Neuronal stem cell (in vitro differentiated cells): ENCODE results near the gene KY.

Source experiments
- DNase-seq: peaks from one replicate; pipeline ENCODE4 v3.0.0-alpha.2; 2013; ENCODE audit warnings: low spot score
- H2AFZ ChIP-seq: one replicate; pipeline ENCODE4 v1.6.1; 2013; ENCODE audit warnings: mild to moderate bottlenecking, low read length, inconsistent platforms
- H2AK5ac ChIP-seq: 2 replicates; pipeline ENCODE4 v1.6.1; 2013; ENCODE audit warnings: low read depth, mild to moderate bottlenecking, inconsistent platforms, low read length, moderate library complexity, mixed read lengths
- H2BK120ac ChIP-seq: 2 replicates; pipeline ENCODE4 v1.6.1; 2013; ENCODE audit warnings: low read depth, mild to moderate bottlenecking, inconsistent platforms, low read length, moderate library complexity, mixed read lengths
- H2BK12ac ChIP-seq: one replicate; pipeline ENCODE4 v1.6.1; 2013; ENCODE audit warnings: low read length, inconsistent platforms
- H2BK15ac ChIP-seq: 2 replicates; pipeline ENCODE4 v1.6.1; 2013; ENCODE audit warnings: mild to moderate bottlenecking, low read length, inconsistent platforms, mixed read lengths
- H2BK5ac ChIP-seq: one replicate; pipeline ENCODE4 v1.6.1; 2013; ENCODE audit warnings: inconsistent platforms, mild to moderate bottlenecking, low read length, moderate library complexity
- H3K14ac ChIP-seq: one replicate; pipeline ENCODE4 v1.6.1; 2013; ENCODE audit warnings: low read length, inconsistent platforms
- H3K18ac ChIP-seq: 2 replicates; pipeline ENCODE4 v1.6.1; 2013; ENCODE audit warnings: low read length, inconsistent platforms
- H3K23ac ChIP-seq: 2 replicates; pipeline ENCODE4 v1.6.1; 2013; ENCODE audit warnings: low read depth, mild to moderate bottlenecking, mixed read lengths, low read length, inconsistent platforms; ENCODE audit not compliant: poor library complexity
- H3K27ac ChIP-seq: replicated peaks from 3 replicates; pipeline ENCODE4 v1.5.1; 2013; ENCODE audit warnings: low read length, inconsistent platforms
- H3K27me3 ChIP-seq, 3 experiments: 2 replicates each; pipeline ENCODE4 v1.6.1; 2013; ENCODE audit warnings: low read length in 3 of 3, mild to moderate bottlenecking in 2 of 3, inconsistent platforms in 1 of 3, low read depth in 1 of 3, mixed read lengths in 1 of 3, moderate library complexity in 1 of 3; ENCODE audit not compliant: control insufficient read depth in 3 of 3, insufficient read depth in 3 of 3
- H3K36me3 ChIP-seq, 2 donors: replicated peaks in 1 of 2; 2 replicates each; pipeline ENCODE4 v1.6.1; 2013; ENCODE audit warnings: low read length in 2 of 2; ENCODE audit not compliant: control insufficient read depth in 2 of 2, insufficient read depth in 2 of 2
- H3K4ac ChIP-seq: 2 replicates; pipeline ENCODE4 v1.6.1; 2013; ENCODE audit warnings: inconsistent platforms, mild to moderate bottlenecking, low read length, moderate library complexity
- H3K4me1 ChIP-seq, 2 donors: 1 replicate in 1 of 2; 2 replicates in 1 of 2; pipeline ENCODE4 v1.6.1; 2013; ENCODE audit warnings: low read length in 2 of 2, low read depth in 1 of 2; ENCODE audit not compliant: control insufficient read depth in 2 of 2, insufficient read depth in 1 of 2
- H3K4me2 ChIP-seq: one replicate; pipeline ENCODE4 v1.6.1; 2013; ENCODE audit warnings: mild to moderate bottlenecking, low read length, inconsistent platforms; ENCODE audit not compliant: insufficient read depth, poor library complexity, severe bottlenecking
- H3K4me3 ChIP-seq, 2 donors: 2 replicates each; pipeline ENCODE4 v1.5.1; 2013; ENCODE audit warnings: low read length in 2 of 2, mild to moderate bottlenecking in 2 of 2, inconsistent platforms in 1 of 2, moderate library complexity in 1 of 2
- H3K79me1 ChIP-seq: one replicate; pipeline ENCODE4 v1.6.1; 2013; ENCODE audit warnings: low read depth, mild to moderate bottlenecking, inconsistent platforms, low read length, moderate library complexity
- H3K9ac ChIP-seq: one replicate; pipeline ENCODE4 v1.6.1; 2013; ENCODE audit warnings: mild to moderate bottlenecking, low read depth, low read length, inconsistent platforms; ENCODE audit not compliant: poor library complexity
- H3K9me3 ChIP-seq, 2 donors: replicated peaks in 1 of 2; 2 replicates each; pipeline versions ENCODE3 to v1.6.1; 2013; ENCODE audit warnings: low read length in 2 of 2, mild to moderate bottlenecking in 2 of 2, inconsistent platforms in 1 of 2, low read depth in 1 of 2, mixed read lengths in 1 of 2, moderate library complexity in 1 of 2; ENCODE audit not compliant: control insufficient read depth in 2 of 2, insufficient read depth in 1 of 2
- H4K8ac ChIP-seq: one replicate; pipeline ENCODE4 v1.6.1; 2013; ENCODE audit warnings: low read depth, mild to moderate bottlenecking, inconsistent platforms, low read length, moderate library complexity
- H4K91ac ChIP-seq: one replicate; pipeline ENCODE4 v1.6.1; 2013; ENCODE audit warnings: low read length, low read depth, mild to moderate bottlenecking, inconsistent platforms; ENCODE audit not compliant: poor library complexity
- WGBS, 2 donors: extraction: QIAGEN DNeasy Blood & Tissue Kit; methylation state at CpG; one replicate each; pipeline ENCODE4 v1.1.7; 2013; ENCODE audit warnings: missing lambda C conversion rate in 2 of 2, mixed read lengths in 1 of 2; ENCODE audit not compliant: insufficient read length in 2 of 2, insufficient replicate concordance in 1 of 2; ENCODE audit errors: extremely low coverage in 2 of 2; 5-methylcytosine and 5-hydroxymethylcytosine counted together

Gene KY

GRCh38 chr3:134693804-134694203 lies 43.0 kb upstream of the KY start:
- Histone ChIP-seq H3K9me3 (no peaks in the 10 kb centered on the region), H3K79me1 (no peaks in the 10 kb centered on the region), H3K14ac (no peak overlapping the region), H3K36me3 (no peaks in the 10 kb centered on the region), H2BK5ac (no peak overlapping the region), H3K9ac (no peak overlapping the region), H2BK120ac (no peak overlapping the region), H3K4ac (no peak overlapping the region), H4K91ac (no peak overlapping the region), H2AFZ (no peak overlapping the region), H2BK15ac (peak overlapping the region; percentile 59), H3K18ac (peak overlapping the region; percentile 84), H2BK12ac (peak overlapping the region; percentile 79), H2AK5ac (peak overlapping the region; percentile 44), H3K4me3 (no peak overlapping the region), H3K4me2 (no peak overlapping the region), H3K27ac (peak overlapping the region; percentile 49), H3K23ac (no peak overlapping the region), H3K4me1 (peaks cover 8 to 18% of the 10 kb centered on the region in 2 donors), H4K8ac (no peak overlapping the region), H3K27me3 (peaks cover 0 to 4% (median 3%) of the 10 kb centered on the region in 3 experiments)
- DNase-seq = no peak
- no CpG with 5 or more reads among the region's 7 CpGs for WGBS, 2 donors

GRCh38 chr3:134693226-134693625 lies 42.4 kb upstream of the KY start:
- DNase-seq = no peak
- Histone ChIP-seq H3K4me1 (peaks cover 8 to 18% of the 10 kb centered on the region in 2 donors), H3K27ac (no peak overlapping the region), H3K14ac (no peak overlapping the region), H3K79me1 (no peaks in the 10 kb centered on the region), H2BK15ac (no peak overlapping the region), H3K4ac (no peak overlapping the region), H2BK12ac (no peak overlapping the region), H3K23ac (no peak overlapping the region), H3K27me3 (peaks cover 0 to 4% (median 3%) of the 10 kb centered on the region in 3 experiments), H4K8ac (no peak overlapping the region), H3K9ac (no peak overlapping the region), H3K9me3 (no peaks in the 10 kb centered on the region), H3K36me3 (no peaks in the 10 kb centered on the region), H2BK5ac (no peak overlapping the region), H2AFZ (no peak overlapping the region), H2AK5ac (no peak overlapping the region), H3K4me3 (no peak overlapping the region), H3K18ac (no peak overlapping the region), H2BK120ac (no peak overlapping the region), H4K91ac (no peak overlapping the region), H3K4me2 (no peak overlapping the region)
- no CpG with 5 or more reads among the region's 4 CpGs for WGBS, 2 donors

- no peak overlapping the region for H2AK5ac ChIP-seq
- no CpG with 5 or more reads among the region's 1 CpG for WGBS, 2 donors
- H3K9ac ChIP-seq = no peak overlapping the region
- no peak for DNase-seq
- H3K23ac ChIP-seq = no peak overlapping the region
- no peaks in the 10 kb centered on the region for H3K27me3 ChIP-seq
- no peak overlapping the region for H2BK15ac ChIP-seq
- no peak overlapping the region for H2AFZ ChIP-seq
- no peak overlapping the region for H2BK120ac ChIP-seq
- no peaks in the 10 kb centered on the region for H3K9me3 ChIP-seq
- H3K18ac ChIP-seq = no peak overlapping the region
- H3K4me2 ChIP-seq = no peak overlapping the region
- no peak overlapping the region for H3K14ac ChIP-seq
- no peak overlapping the region for H4K8ac ChIP-seq
- no peak overlapping the region for H3K27ac ChIP-seq
- no peak overlapping the region for H2BK5ac ChIP-seq
- H3K79me1 ChIP-seq = no peaks in the 10 kb centered on the region
- no peak overlapping the region for H2BK12ac ChIP-seq
- H3K4me1 ChIP-seq = peaks cover 8 to 14% of the 10 kb centered on the region in 2 donors
- no peak overlapping the region for H3K4ac ChIP-seq
- H3K36me3 ChIP-seq = no peaks in the 10 kb centered on the region
- no peak overlapping the region for H4K91ac ChIP-seq
- no peak overlapping the region for H3K4me3 ChIP-seq
These were observed 39.4 kb upstream of the KY start for GRCh38 chr3:134690226-134690625.

GRCh38 chr3:134687642-134688041 lies 36.8 kb upstream of the KY start:
- WGBS, 2 donors = no CpG with 5 or more reads among the region's 2 CpGs
- H3K79me1 ChIP-seq = no peaks in the 10 kb centered on the region
- no peak for DNase-seq
- H3K4ac ChIP-seq = no peak overlapping the region
- H3K23ac ChIP-seq = no peak overlapping the region
- H2AK5ac ChIP-seq = no peak overlapping the region
- H2BK5ac ChIP-seq = no peak overlapping the region
- no peak overlapping the region for H4K91ac ChIP-seq
- H3K36me3 ChIP-seq = no peaks in the 10 kb centered on the region
- no peak overlapping the region for H3K4me3 ChIP-seq
- H2BK120ac ChIP-seq = no peak overlapping the region
- H3K14ac ChIP-seq = no peak overlapping the region
- H3K9me3 ChIP-seq = no peaks in the 10 kb centered on the region
- no peaks in the 10 kb centered on the region for H3K27me3 ChIP-seq
- no peak overlapping the region for H2AFZ ChIP-seq
- H2BK15ac ChIP-seq = no peak overlapping the region
- H3K9ac ChIP-seq = no peak overlapping the region
- no peak overlapping the region for H3K27ac ChIP-seq
- H4K8ac ChIP-seq = no peak overlapping the region
- no peak overlapping the region for H3K4me2 ChIP-seq
- no peaks in the 10 kb centered on the region for H3K4me1 ChIP-seq
- H3K18ac ChIP-seq = no peak overlapping the region
- H2BK12ac ChIP-seq = no peak overlapping the region
